ENCODE measurements around the gene PDLIM7.
"Not testable (repeated sequence)": the region's sequence is repeated elsewhere in the genome, so short reads cannot be mapped to it uniquely, and the experiment has no call there.

Gene PDLIM7

GRCh38 chr5:177489119-177489716 is 8.2 kb downstream of the PDLIM7 start:
- DNase-seq, result no peak

- no peak for DNase-seq
Measured at GRCh38 chr5:177487975-177488374, 9.4 kb downstream of the PDLIM7 start.

DNA sequence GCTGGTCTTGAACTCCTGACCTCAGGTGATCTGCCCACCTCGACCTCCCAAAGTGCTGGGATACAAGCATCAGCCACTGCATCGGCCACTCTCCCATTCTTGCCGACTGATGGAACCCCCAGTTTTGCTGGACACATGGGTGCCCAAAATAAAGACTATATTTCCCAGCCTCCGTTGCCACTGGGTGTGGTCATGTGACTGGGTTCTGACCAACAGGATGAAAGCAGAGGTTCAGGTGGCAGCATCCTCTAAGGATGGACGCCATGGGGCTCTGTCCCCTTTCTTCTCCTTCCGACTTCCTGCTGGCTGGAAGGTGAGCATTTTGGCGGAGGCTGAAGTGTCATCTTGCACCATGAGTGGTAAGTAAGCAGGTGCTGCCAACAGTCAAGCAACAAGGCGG is 10.3 kb downstream of the PDLIM7 start:
- no peak for DNase-seq

DNA sequence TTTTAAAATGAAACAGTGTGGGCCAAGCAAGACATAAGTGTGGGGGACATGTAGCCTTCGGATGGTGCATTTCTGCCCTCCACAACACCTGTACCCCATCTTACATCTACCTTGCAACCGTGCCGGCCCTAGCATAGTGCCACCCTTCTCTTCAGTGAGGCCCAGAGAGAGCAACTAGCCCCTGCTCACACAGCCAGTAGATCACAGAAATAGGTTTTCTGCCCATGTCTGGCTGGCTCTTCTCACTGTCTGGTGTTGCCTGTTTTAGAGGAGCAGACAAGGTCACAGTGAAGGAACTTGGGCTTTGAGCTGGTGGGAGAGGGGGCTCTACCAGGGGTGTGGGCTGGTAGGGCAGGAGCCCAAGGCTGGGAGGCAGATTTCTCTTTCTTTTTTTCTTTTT is 11.1 kb downstream of the PDLIM7 start:
- DNase-seq, result no peak

DNA sequence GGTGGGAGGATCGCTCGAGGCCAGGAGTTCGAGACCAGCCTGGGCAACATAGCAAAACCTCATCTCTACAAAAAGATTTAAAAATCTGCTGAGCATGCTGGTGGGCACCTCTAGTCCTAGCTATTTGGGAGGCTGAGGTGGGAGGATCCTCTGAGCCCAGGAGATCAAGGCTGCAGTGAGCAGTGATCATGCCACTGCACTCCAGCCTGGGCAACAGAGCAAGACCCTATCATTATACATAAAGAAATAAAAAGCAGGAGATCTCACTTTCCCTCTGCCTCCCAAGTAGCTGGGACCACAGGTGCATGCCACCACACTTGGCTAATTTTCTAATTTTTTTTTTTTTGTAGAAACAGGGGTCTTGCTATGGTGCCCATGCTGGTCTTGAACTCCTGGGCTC is 11.7 kb downstream of the PDLIM7 start:
- DNase-seq, result not testable (repeated sequence)

- DNase-seq, result no peak
Measured at GRCh38 chr5:177484902-177485549, 12.4 kb downstream of the PDLIM7 start.

DNA sequence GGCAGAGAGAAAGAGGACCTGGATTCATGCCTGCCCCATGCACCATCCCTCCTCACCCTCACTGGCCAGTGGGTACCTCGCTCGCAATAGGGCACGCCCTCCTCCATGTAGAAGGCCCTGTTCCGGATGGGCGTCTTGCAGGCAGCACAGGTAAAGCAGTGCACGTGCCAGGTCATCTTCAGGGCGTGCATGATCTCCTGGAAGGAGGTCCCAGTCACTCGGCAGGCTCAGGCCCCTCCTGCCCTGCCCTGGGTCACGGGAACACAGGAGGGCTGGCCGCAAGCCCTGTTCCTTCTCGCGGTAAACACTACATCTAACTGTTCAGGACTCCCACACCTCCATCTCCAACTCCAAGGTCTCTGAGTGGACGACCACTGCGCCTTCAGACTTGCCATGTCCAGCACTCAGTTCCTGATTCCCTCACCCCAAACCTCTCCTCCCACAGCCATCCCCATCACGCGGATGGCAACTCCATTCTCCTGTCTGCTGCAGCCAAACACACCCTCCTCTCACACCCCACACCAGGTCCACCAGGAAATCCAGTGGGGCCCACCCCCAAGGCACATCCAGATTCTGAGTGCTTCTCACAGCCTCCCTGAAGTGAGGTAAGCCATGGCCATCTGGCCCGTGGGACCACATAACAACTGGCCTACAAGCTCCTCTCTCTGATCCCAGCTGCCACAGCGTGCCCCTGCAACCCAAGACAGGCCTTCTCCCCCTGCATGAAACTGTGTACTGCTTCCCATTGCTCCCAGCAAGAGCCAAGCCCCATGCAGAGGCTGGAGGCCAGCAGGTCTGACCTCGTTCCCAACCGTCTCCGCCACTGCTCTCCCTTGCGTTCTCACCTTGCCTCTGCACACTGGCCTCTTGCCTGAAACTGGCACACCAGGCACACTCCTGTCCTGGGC is 13.2 kb downstream of the PDLIM7 start:
- DNase-seq, result no peak

DNA sequence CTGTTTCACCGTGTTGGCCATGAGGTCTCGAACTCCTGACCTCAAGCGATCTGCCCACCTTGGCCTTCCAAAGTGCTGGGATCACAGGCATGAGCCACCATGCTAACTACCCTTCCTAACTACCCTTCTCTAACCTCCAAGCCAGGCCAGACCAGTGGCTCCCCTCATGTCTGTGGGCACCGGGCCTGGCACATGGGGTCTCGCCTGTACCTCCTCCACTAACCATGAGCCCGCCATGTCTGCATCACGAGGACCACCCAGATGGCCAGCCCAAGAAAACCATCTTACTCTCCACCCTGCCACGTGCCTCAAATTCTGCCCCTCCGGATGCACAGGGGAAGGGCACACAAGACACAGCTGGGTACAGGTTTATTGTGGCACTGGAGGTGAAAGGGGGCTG is 14.4 kb downstream of the PDLIM7 start:
- no peak for DNase-seq

DNA sequence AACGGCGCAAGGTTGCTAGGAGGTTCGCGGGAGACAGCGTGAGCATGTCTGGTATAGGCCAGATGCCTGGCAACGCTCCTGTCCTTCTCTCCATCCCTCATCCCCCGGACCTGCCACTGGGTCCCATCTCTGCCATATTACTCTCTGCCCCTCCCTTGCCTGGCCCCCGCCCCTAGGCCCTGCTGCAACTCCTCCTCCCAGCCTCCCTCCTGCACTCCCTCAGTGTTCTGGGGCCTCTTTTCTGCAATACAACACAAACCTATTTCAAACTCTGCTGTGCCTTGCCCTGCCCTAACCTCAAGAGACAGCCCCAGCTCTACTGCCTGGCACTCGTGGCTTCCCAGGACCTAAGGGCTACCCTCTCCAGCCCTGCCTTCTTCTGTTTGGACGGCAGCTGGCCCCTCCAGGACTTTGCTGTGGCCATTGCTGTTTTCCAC is 15.0 kb downstream of the PDLIM7 start:
- no peak for DNase-seq

DNA sequence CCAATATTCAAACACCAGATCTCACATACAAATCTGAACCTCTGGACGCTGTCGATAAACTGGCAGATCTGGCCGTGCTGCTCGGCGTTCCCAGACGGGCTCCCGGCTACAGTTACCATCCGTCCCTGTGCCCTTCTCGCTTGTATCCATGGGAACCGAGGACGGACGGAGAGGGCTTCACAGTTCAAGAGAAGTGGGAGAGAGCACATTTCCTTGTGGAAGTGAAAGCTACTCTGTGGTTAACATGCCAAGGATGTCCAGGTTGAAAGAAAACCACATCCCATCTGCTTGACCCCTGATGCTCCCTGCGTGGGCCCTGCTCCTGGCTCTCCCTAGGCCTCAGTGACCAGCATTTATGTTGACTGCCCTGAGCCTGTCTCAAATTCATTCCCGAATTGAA is 17.6 kb downstream of the PDLIM7 start:
- no peak for DNase-seq

DNA sequence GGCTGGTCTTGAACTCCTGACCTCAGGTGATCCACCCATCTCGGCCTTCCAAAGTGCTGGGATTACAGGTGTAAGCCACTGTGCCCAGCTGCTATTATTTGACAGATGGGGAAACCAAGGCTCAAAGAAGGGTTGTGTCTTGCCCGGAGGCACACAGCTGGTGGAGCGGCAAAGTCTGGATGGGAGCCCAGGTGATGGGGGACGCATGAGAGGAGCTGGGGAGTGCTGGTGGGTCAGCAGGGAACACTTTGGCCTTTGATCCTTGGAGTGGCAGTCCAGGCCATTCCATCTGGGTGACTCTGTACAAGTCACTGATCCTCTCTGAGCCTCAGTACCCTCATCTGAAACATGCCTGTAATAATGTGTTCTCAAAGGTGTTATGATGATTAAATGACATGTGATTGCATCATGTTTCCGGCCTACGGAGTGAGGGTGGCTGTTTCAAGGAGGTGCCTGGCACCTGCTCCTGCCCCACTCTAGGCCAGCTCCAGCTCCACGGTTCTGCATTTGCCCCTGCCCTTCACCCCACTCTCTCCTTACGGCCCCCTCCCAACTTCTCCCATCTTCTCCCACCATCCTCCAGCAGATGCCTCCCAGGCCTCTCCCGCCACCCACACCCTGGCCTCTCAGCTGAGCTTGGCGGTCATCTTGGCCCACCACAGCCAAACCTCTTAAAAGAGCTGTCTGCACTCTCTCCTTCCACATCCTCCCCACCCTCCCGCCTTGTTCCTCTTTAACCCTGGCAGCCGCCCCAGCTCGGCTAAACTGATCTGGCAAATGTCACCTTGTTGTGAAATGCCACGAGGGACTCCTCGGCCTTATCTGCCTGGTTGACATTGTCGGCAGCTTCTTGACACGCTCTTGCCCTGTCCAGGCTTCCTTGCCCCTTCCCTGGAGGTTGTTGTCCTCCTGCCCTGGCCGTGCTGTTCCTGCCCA is 18.4 kb downstream of the PDLIM7 start:
- DNase-seq, result peak; percentile 50

DNA sequence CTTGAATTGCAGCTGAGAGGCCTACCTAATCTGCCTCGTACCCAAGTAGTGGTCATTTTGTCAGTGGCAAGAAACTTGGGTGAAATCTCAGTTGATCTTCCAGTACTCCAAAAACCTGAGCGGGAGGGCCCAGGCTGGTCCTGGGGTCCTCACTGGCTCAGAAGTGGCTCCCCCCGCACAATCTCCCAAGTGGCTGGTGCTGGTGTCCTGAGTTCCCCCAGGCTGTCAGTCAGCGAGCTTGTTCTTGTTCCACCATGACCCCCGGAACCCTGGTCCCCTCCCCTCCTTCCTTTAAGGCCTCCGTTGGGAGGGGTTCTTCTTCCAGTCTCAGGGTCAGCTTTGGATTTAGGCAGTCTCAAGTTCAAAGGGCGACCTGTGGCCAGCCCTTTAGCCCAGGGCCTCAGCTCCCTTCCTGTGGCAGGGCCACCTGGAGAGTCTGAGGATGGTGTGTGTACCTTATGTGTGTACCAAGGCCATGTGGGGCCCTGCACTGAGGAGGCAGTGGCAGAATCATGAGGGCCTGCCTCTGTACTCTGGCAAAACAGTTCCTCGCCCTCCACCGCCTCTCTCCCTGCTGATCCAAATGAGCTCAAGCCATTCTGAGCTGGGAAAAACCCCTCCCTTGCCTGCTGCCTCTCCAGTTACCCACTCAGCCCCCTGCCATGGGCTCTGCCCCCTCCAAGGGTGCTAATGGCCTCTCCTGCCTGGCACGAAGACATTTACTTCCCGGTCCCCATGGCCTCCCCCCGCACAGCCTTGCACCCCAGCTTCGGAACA is 19.5 kb downstream of the PDLIM7 start:
- no peak for DNase-seq

GRCh38 chr5:177476531-177477233 is 20.7 kb downstream of the PDLIM7 start:
- no peak for DNase-seq

DNA sequence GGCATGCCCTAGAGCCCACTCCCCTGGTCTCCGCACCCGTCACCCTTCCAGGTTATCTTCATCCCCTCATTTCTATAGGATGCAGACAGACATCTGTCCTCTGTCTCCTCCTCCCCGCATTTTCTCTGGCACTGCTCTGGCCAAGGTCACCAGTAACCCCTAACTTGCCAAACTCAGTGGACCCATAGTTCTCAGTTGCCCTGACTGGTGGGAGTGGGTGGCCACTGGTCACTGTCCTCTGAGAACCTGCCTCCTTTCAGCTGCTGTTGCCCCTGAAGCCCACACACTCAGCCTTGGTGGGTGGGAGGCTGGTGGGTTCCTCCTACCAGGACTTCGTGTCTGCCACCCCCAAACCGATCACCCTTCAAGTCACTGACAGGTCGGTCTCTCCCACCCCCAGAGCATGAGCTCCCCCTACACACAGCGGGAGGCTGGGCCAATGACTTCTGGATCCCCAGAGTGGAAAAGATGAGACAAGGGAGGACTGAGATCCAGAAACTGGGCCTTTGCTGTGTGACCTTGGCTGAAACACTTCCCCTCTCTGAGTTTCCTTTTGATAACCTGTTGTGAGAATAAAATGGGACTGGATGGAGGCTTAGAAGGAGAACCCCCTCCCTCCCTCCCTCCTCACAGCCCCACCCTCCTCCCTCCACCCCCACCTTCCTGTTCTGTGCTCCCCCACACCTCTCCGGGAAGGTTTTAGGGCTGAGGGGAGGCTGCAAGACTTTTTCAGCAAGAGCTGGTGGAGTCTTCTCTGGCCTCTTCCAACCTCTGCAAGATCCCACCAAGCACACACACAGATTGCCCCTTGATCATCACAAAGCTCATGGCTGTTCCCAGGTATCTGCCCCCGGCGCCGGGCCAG is 21.6 kb downstream of the PDLIM7 start:
- no peak for DNase-seq

- DNase-seq, result no peak
Measured at GRCh38 chr5:177474846-177475562, 22.4 kb downstream of the PDLIM7 start.

DNA sequence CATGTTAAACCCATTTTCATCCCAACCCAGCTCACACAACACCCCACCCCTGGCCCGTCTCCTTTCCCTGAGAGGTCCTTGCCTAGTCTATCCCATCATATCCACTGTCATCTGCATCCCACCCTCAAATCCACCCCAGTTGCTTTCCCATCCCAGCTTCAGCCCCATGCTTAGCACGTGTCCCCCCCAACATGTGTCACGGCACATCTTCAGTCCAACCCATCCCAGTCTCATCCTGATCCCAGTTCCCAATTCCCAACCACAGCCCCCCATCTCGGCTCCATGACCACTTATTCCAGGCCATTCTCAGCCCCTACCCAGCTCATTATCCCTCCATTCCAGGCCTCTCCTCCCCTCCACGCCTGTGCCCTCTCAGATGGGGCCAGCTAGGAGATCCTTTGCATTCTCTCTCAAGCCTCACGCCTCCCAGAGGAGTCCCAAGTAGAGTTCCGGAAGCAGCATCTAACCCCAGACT is 23.4 kb downstream of the PDLIM7 start:
- no peak for DNase-seq

DNA sequence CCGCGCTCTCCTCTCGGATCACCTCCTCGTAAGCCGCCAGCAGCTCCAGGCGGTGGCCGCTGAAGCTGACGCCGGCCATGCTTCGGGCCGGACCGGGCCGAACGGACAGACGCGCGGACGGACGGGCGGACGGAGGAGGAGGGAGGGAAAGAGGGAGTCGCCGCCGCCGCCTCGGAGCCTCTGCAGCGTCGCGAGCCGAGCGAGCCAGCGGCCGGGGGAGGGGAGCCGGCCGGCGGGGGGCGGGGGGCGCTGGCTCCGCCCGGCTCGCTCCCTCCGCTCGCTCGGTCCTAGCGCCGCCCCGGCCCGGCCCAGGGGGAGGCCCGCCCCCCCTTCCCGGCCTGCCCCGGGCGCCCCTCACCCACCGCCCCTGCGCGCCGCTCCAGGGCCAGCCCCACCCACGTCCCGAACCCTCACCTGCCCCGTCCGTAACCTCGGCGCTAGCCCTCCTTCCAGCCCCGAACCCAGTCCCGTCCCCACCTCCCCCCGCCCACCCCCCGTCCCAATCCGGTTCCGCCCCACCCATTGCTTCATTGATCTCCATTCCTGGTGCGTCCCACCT is 23.9 kb downstream of the PDLIM7 start, which contains the start of gene DBN1:
DBN1 (minus strand) TSS at position 192 of the 559 bp plus-strand sequence; CDS start at position 79, 113 bp downstream.
- DNase-seq, result peak; percentile 43
